ENCODE measurements around the gene WNK1. TPM values are rescaled to one million over a fixed set of nuclear protein-coding genes. Genes with fewer than 3 reads are reported as not detected.
"Not testable (repeated sequence)": the region's sequence is repeated elsewhere in the genome, so short reads cannot be mapped to it uniquely, and the experiment has no call there.

Gene WNK1
- polyA plus RNA-seq, 1 donor from 2014 or later = 25.9 TPM

DNA sequence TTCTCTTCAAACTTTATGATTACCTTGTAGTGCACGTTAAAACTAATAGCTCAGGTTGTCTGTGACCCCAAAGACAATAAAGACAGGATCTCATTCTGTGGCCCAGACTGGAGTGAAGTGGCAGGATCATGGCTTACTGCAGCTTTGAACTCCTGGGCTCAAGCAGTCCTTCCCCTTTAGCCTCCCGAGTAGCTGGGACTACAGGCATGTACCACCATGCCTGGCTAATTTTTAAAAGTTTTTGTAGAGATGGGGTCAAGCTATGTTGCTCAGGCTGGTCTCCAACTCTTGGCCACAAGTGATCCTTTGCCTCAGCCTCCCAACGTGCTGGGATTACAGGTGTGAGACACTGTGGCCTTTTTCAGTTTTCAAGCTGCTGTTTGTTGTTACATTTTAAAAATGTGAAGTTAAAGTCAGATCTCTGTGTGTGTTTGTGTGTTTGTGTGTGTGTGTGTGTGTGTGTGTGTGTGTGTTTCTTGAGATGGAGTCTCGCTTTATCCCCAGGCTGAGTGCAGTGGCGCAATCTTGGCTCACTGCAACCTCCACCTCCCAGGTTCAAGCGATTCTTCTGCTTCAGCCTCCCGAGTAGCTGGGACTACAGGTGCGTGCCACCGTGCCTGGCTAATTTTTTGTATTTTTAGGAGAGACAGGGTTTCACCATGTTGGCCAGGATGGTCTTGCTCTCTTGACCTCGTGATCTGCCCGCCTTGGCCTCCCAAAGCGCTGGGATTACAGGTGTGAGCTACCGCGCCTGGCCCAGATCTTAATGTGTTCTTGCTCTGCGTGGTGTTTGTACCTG lies 23.8 kb downstream of the WNK1 start:
- H3F3A ChIP-seq (ENCODE audit: insufficient read depth, low read length, poor library complexity, severe bottlenecking); H3K4me3 ChIP-seq (ENCODE audit: low read length); H3K9me3 ChIP-seq (ENCODE audit: low read length); H3K27me3 ChIP-seq (ENCODE audit: insufficient read depth, low read depth, low read length); H3K4me2 ChIP-seq (ENCODE audit: low read length); H3K9ac ChIP-seq (ENCODE audit: low read length); H3K9me2 ChIP-seq (ENCODE audit: insufficient read depth, low read length); H2AFZ ChIP-seq (ENCODE audit: low read depth, low read length); H3K27ac ChIP-seq (ENCODE audit: low read length); H4K20me1 ChIP-seq (ENCODE audit: insufficient read depth); H3K36me3 ChIP-seq (ENCODE audit: insufficient read depth, low read length): not testable (repeated sequence)
- peaks cover 82% of the 10 kb centered on the region for H3K79me2 ChIP-seq (replicated peaks; ENCODE audit: insufficient read depth, low read length)

DNA sequence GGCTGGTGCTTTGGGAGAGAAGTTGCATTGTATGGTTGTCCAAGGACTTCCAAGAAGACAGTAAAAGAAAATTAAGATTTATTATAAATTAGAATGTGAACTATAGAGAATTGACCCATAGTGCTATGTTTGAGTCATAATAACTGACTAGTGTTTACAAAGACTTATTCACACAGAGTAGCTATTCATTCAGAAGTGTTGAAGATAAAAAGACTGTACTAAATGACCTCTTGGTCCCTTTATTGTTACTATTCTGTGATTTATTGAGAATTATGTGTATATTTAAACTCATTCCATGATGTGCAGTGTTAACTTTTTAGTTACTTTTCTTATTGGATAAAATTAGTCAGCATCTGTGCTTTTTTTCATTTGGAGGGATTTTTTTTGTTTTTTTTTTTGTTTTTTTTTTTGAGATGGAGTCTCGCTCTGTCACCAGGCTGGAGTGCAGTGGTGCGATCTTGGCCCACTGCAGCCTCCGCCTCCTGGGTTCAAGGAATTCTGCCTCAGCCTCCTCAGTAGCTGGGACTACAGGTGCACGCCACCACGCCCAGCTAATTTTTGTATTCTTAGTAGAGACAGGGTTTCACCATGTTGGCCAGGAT lies 24.5 kb downstream of the WNK1 start:
- not testable (repeated sequence) for H3K27me3 ChIP-seq (ENCODE audit: insufficient read depth, low read depth, low read length); H2AFZ ChIP-seq (ENCODE audit: low read depth, low read length); H3K9ac ChIP-seq (ENCODE audit: low read length); H3K4me3 ChIP-seq (ENCODE audit: low read length); H4K20me1 ChIP-seq (ENCODE audit: insufficient read depth); H3K36me3 ChIP-seq (ENCODE audit: insufficient read depth, low read length); H3K4me2 ChIP-seq (ENCODE audit: low read length); H3K9me2 ChIP-seq (ENCODE audit: insufficient read depth, low read length); H3F3A ChIP-seq (ENCODE audit: insufficient read depth, low read length, poor library complexity, severe bottlenecking); H3K9me3 ChIP-seq (ENCODE audit: low read length); H3K27ac ChIP-seq (ENCODE audit: low read length)
- H3K79me2 ChIP-seq (replicated peaks; ENCODE audit: insufficient read depth, low read length) = peaks cover 82% of the 10 kb centered on the region

- no peak overlapping the region for H3K27ac ChIP-seq (ENCODE audit: low read length)
- H3K9me2 ChIP-seq (ENCODE audit: insufficient read depth, low read length) = no peaks in the 10 kb centered on the region
- no peaks in the 10 kb centered on the region for H3K27me3 ChIP-seq (ENCODE audit: insufficient read depth, low read depth, low read length)
- no peak for TF ChIP-seq MXI1 (conservative IDR thresholded peaks at IDR 0.05; ENCODE audit: poor library complexity, severe bottlenecking)
- TF ChIP-seq EZH2 (IDR thresholded peaks at IDR 0.05; ENCODE audit: borderline replicate concordance, insufficient read depth, low read length, poor library complexity, severe bottlenecking) = no peak
- TF ChIP-seq, protein P1, sequence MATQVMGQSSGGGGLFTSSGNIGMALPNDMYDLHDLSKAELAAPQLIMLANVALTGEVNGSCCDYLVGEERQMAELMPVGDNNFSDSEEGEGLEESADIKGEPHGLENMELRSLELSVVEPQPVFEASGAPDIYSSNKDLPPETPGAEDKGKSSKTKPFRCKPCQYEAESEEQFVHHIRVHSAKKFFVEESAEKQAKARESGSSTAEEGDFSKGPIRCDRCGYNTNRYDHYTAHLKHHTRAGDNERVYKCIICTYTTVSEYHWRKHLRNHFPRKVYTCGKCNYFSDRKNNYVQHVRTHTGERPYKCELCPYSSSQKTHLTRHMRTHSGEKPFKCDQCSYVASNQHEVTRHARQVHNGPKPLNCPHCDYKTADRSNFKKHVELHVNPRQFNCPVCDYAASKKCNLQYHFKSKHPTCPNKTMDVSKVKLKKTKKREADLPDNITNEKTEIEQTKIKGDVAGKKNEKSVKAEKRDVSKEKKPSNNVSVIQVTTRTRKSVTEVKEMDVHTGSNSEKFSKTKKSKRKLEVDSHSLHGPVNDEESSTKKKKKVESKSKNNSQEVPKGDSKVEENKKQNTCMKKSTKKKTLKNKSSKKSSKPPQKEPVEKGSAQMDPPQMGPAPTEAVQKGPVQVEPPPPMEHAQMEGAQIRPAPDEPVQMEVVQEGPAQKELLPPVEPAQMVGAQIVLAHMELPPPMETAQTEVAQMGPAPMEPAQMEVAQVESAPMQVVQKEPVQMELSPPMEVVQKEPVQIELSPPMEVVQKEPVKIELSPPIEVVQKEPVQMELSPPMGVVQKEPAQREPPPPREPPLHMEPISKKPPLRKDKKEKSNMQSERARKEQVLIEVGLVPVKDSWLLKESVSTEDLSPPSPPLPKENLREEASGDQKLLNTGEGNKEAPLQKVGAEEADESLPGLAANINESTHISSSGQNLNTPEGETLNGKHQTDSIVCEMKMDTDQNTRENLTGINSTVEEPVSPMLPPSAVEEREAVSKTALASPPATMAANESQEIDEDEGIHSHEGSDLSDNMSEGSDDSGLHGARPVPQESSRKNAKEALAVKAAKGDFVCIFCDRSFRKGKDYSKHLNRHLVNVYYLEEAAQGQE (IDR thresholded peaks at IDR 0.05; ENCODE audit: borderline replicate concordance) = no peak
- no peak for TF ChIP-seq TAF1 (IDR thresholded peaks at IDR 0.05; ENCODE audit: low read depth)
- H3K9me3 ChIP-seq (ENCODE audit: low read length) = no peaks in the 10 kb centered on the region
- H3F3A ChIP-seq (ENCODE audit: insufficient read depth, low read length, poor library complexity, severe bottlenecking) = no peaks in the 10 kb centered on the region
- H2AFZ ChIP-seq (ENCODE audit: low read depth, low read length) = no peak overlapping the region
- no peak overlapping the region for H3K4me3 ChIP-seq (ENCODE audit: low read length)
- no peaks in the 10 kb centered on the region for H4K20me1 ChIP-seq (ENCODE audit: insufficient read depth)
- no peak overlapping the region for H3K4me2 ChIP-seq (ENCODE audit: low read length)
- peaks cover 82% of the 10 kb centered on the region for H3K79me2 ChIP-seq (replicated peaks; ENCODE audit: insufficient read depth, low read length)
- H3K36me3 ChIP-seq (ENCODE audit: insufficient read depth, low read length) = no peaks in the 10 kb centered on the region
- no peak overlapping the region for H3K9ac ChIP-seq (ENCODE audit: low read length)
Measured at GRCh38 chr12:777550-778047, 25.2 kb downstream of the WNK1 start.
